Vagina (tissue), 2 donors: Measurements from ENCODE around the gene ZNF248.

Experiments
- CTCF ChIP-seq, 3 experiments: fragments of 450-650 bp in 2 of 3; fragments of 200-600 bp in 1 of 3; sonication (generic) in 1 of 3; IDR thresholded peaks; one replicate each; pipeline ENCODE4 v1.5.1; 2017 to 2019; ENCODE audit warnings: antibody characterized with exemption in 3 of 3, mild to moderate bottlenecking in 2 of 3, moderate library complexity in 2 of 3
- POLR2A ChIP-seq, 2 donors: fragments of 450-650 bp; IDR thresholded peaks; one replicate each; pipeline ENCODE4 v1.6.1; 2017; ENCODE audit warnings: antibody characterized with exemption in 2 of 2, mild to moderate bottlenecking in 2 of 2, moderate library complexity in 2 of 2
- POLR2AphosphoS5 ChIP-seq, 2 donors: sonication (generic); formaldehyde crosslinking; IDR thresholded peaks; one replicate each; pipeline ENCODE4 v1.9.0; 2017; ENCODE audit warnings: antibody characterized with exemption in 2 of 2, mild to moderate bottlenecking in 2 of 2, low read depth in 1 of 2; ENCODE audit not compliant: insufficient read depth in 1 of 2

- TF ChIP-seq POLR2A (IDR thresholded peaks at IDR 0.05): no peak
- TF ChIP-seq CTCF (IDR thresholded peaks at IDR 0.05): no peak
- no peak for TF ChIP-seq POLR2AphosphoS5 (IDR thresholded peaks at IDR 0.05; ENCODE audit: insufficient read depth in 1 of 2, low read depth in 1 of 2)
Observed at GRCh38 chr10:37801557-37801956, 55.9 kb downstream of the ZNF248 start.
